ENCODE results near the gene ZNF385C.

GRCh38 chr17:42068979-42069378 lies 29.3 kb downstream of the ZNF385C start:
- TF ChIP-seq CTCF (IDR thresholded peaks at IDR 0.05): no peak
- no peak for TF ChIP-seq POLR2AphosphoS5 (IDR thresholded peaks at IDR 0.05)
